Ovary (tissue), 10 donors: ENCODE data around the gene PCDHB2. TPM values are rescaled to one million over a fixed set of nuclear protein-coding genes. Genes with fewer than 3 reads are reported as not detected.
A peak's percentile ranks its signal among the peaks of the same experiment; 100 is the strongest.

Source experiments
- DNase-seq, 5 donors: peaks; one replicate each; pipeline ENCODE4 v3.0.0-alpha.2; 2019 to 2020
- H3K27ac ChIP-seq, 2 donors: fragments of 200-600 bp; one replicate each; pipeline versions ENCODE4 v1.5.1 to v1.8.0; 2019 to 2022
- H3K27me3 ChIP-seq: fragments of 200-600 bp; one replicate; pipeline ENCODE4 v1.8.0; 2022
- H3K36me3 ChIP-seq: fragments of 200-600 bp; sonication (generic); one replicate; pipeline ENCODE4 v1.5.1; 2019
- H3K4me1 ChIP-seq: one replicate; pipeline ENCODE4 v1.8.1; 2013; ENCODE audit warnings: mild to moderate bottlenecking, moderate library complexity; ENCODE audit not compliant: insufficient read depth
- H3K4me3 ChIP-seq: fragments of 200-600 bp; sonication (generic); one replicate; pipeline ENCODE4 v1.5.1; 2017
- H3K9me3 ChIP-seq, 2 donors: fragments of 200-600 bp in 1 of 2; sonication (generic) in 1 of 2; one replicate each; pipeline versions ENCODE4 v1.5.1 to v1.8.1; 2013 to 2019; ENCODE audit warnings: mild to moderate bottlenecking in 1 of 2, moderate library complexity in 1 of 2
- CTCF ChIP-seq, 3 donors: fragments of 450-650 bp in 2 of 3; fragments of 200-600 bp in 1 of 3; IDR thresholded peaks; one replicate each; pipeline versions ENCODE4 v1.5.1 to v1.8.0; 2016 to 2022; ENCODE audit warnings: antibody characterized with exemption in 3 of 3, mild to moderate bottlenecking in 1 of 3
- EP300 ChIP-seq: sonication (generic); formaldehyde crosslinking; IDR thresholded peaks from one replicate; pipeline ENCODE4 v1.6.1; 2017; ENCODE audit warnings: antibody characterized with exemption
- POLR2A ChIP-seq: fragments of 450-650 bp; IDR thresholded peaks from one replicate; pipeline ENCODE4 v1.6.1; 2017; ENCODE audit warnings: antibody characterized with exemption, mild to moderate bottlenecking, moderate library complexity
- WGBS, 3 donors: extraction: QIAGEN DNeasy Blood & Tissue Kit in 1 of 3; methylation state at CpG; one replicate each; pipeline versions ENCODE4 v1.1.5 to v1.1.7; 2013 to 2017; 5-methylcytosine and 5-hydroxymethylcytosine counted together
- intact Hi-C, 4 donors: fragments of 100-400 bp; cut with DNase I; formaldehyde crosslinking; loops; one replicate each; pipeline versions ENCODE4 v1.11.0 to v1.15.1; 2022 to 2023
- long read RNA-seq, 3 donors: library from polyadenylated mRNA in 2 of 3; unstranded in 2 of 3; transcript quantifications; one replicate each; pipeline ENCODE4 v2.0.0 and lab custom pipeline, GENCODE V29; 2021 to 2026
- polyA plus RNA-seq, 2 donors: library from polyadenylated mRNA; stranded (reverse); fragments of 200-250 nt in 1 of 2; fragments of 350-450 nt in 1 of 2; fragmentation: Illumina TruSeq in 1 of 2; extraction: RNeasy Lipid Tissue Mini Kit (QIAGEN cat#74804) in 1 of 2; gene quantifications; one replicate each; pipeline ENCODE4 v1.2.3, GENCODE V29; 2013 to 2014
- total RNA-seq, 7 donors: library from RNA; depleted of rRNA in 2 of 7; stranded (reverse); fragments of >200 nt in 2 of 7; fragmentation: NEBNext Ultra II Directional in 3 of 7; extraction: Animal tissue kit (Norgen Biotek cat#: 25700) in 3 of 7; gene quantifications; one replicate each; pipeline versions ENCODE4 v1.1.0 to v1.2.4, GENCODE V29; 2016 to 2023
- donor health status: DM: no; HTN: no; CAD: no; lungs with moderate emphysema.
- donor health status: DM: no; HTN: no; CAD: no.
- donor health status: Bipolar disorder and iron deficiency.
- donor health status: DM: yes; HTN: yes; CAD: no.
- donor health status: DM: no; HTN: no; CAD: no.
- donor health status: DM: yes; HTN: yes; CAD: no.

PCDHB2 gene
- total RNA-seq (1 to 10 TPM; 1.9 to 4.0 (median 3.3) TPM), polyA plus RNA-seq (1 to 10 TPM; 1.7 to 2.5 TPM)
- long read RNA-seq, donor 1, full-length matches to known transcripts = 5 of 5 reads
- long read RNA-seq, donor 1, partial matches to known transcripts = 0 of 5 reads
- long read RNA-seq, donor 1, other reads (novel, unspliced or antisense) = 0 of 5 reads
- long read RNA-seq, donor 2, full-length matches to known transcripts = 1 of 1 reads
- long read RNA-seq, donor 2, partial matches to known transcripts = 0 of 1 reads
- long read RNA-seq, donor 2, other reads (novel, unspliced or antisense) = 0 of 1 reads
- long read RNA-seq, donor 3, full-length matches to known transcripts = 4 of 4 reads
- long read RNA-seq, donor 3, partial matches to known transcripts = 0 of 4 reads
- long read RNA-seq, donor 3, other reads (novel, unspliced or antisense) = 0 of 4 reads

GRCh38 chr5:141094481-141095262 lies at the start of gene PCDHB2:
Gene PCDHB2, plus strand, starts transcription at chr5:141094615. Its CDS starts 176 bp downstream, at chr5:141094791.
- TF ChIP-seq EP300 (no peak), CTCF (IDR thresholded peaks at IDR 0.05) (no peak), POLR2A (no peak)
- H3K27ac ChIP-seq = no peak within 1 kb of the TSS
- H3K9me3 ChIP-seq = peaks cover 0 to 20% of the 10 kb centered on the region in 2 donors
- H3K27me3 ChIP-seq = no peaks in the 10 kb centered on the region
- WGBS, 3 donors = 11 to 16% (median 13%) methylated on average over 29 of the region's 29 CpGs
- H3K4me3 ChIP-seq = peak within 1 kb of the TSS; percentile 22
- peak in 3 of 5 donors; percentile 22 to 42 (median 31) for DNase-seq
- H3K36me3 ChIP-seq = no peaks in the 10 kb centered on the region
- intact Hi-C loops = no loop called here
- H3K4me1 ChIP-seq = no peaks in the 10 kb centered on the region

- TF ChIP-seq EP300 = no peak
- no peak for TF ChIP-seq POLR2A
- no peak for TF ChIP-seq CTCF (IDR thresholded peaks at IDR 0.05)
- Histone ChIP-seq H3K9me3 (peaks cover 0 to 4% of the 10 kb centered on the region in 2 donors), H3K27ac (no peak within 1 kb of the TSS), H3K36me3 (no peaks in the 10 kb centered on the region), H3K27me3 (no peaks in the 10 kb centered on the region), H3K4me1 (no peaks in the 10 kb centered on the region), H3K4me3 (peak within 1 kb of the TSS; percentile 30)
- WGBS, 3 donors = 11 to 17% (median 13%) methylated on average over 20 of the region's 20 CpGs
- no peak for DNase-seq
- intact Hi-C loops = loop anchor here in 1 of 4 donors (10.0 kb wide), 1 partner anchor 666 kb away; no protein-coding TSS in a partner anchor
Measured at GRCh38 chr5:141050622-141051520, 43.5 kb upstream of the PCDHB2 start, which contains the start of gene PCDHB1. Gene PCDHB1, plus strand, starts transcription at chr5:141051374. Its CDS starts 97 bp downstream, at chr5:141051471.

GRCh38 chr5:141051521-141051866 lies 42.9 kb upstream of the PCDHB2 start:
- 2 to 3% (median 3%) methylated on average over 16 to 19 of the region's 19 CpGs for WGBS, 3 donors
- H3K27me3 ChIP-seq = no peaks in the 10 kb centered on the region
- TF ChIP-seq CTCF (IDR thresholded peaks at IDR 0.05) (no peak), POLR2A (no peak), EP300 (no peak)
- DNase-seq = no peak
- H3K9me3 ChIP-seq = peaks cover 0 to 4% of the 10 kb centered on the region in 2 donors
- peak overlapping the region; percentile 30 for H3K4me3 ChIP-seq
- H3K4me1 ChIP-seq = no peaks in the 10 kb centered on the region
- intact Hi-C loops = loop anchor here in 1 of 4 donors (10.0 kb wide), 1 partner anchor 667 kb away; no protein-coding TSS in a partner anchor
- no peak overlapping the region for H3K27ac ChIP-seq
- no peaks in the 10 kb centered on the region for H3K36me3 ChIP-seq

GRCh38 chr5:141077826-141078225 lies 16.6 kb upstream of the PCDHB2 start:
- Histone ChIP-seq H3K27ac (no peak overlapping the region), H3K27me3 (no peaks in the 10 kb centered on the region), H3K36me3 (no peaks in the 10 kb centered on the region), H3K9me3 (no peaks in the 10 kb centered on the region), H3K4me3 (no peak overlapping the region), H3K4me1 (no peaks in the 10 kb centered on the region)
- no peak for DNase-seq
- WGBS, 3 donors = 39 to 53% (median 40%) methylated on average over 17 of the region's 17 CpGs
- TF ChIP-seq CTCF (IDR thresholded peaks at IDR 0.05) (no peak), POLR2A (no peak), EP300 (no peak)
- intact Hi-C loops = no loop called here
